H1 (cell line): ENCODE results near the gene PA2G4. TPM values are rescaled to one million over a fixed set of nuclear protein-coding genes. Genes with fewer than 3 reads are reported as not detected.
A peak's percentile ranks its signal among the peaks of the same experiment; 100 is the strongest.

Experiments used
- ASH2L ChIP-seq: fragments of 200-600, 300-600 bp; sonication (generic); IDR thresholded peaks from one replicate; pipeline ENCODE4 v1.7.1; 2017; ENCODE audit warnings: low read length
- CTBP2 ChIP-seq: IDR thresholded peaks from 2 replicates; pipeline ENCODE4 v1.7.0; 2011; ENCODE audit warnings: borderline replicate concordance, mild to moderate bottlenecking, moderate library complexity, mixed read lengths, low read length; ENCODE audit not compliant: insufficient read depth, insufficient read length
- JUN ChIP-seq: IDR thresholded peaks from 2 replicates; pipeline ENCODE4 v1.6.1; 2011; ENCODE audit warnings: low read depth, mild to moderate bottlenecking, improper control_type of control experiment, low read length
- KDM1A ChIP-seq: fragments of 200-600, 300-600 bp; sonication (generic); IDR thresholded peaks from 2 replicates; pipeline ENCODE4 v1.7.1; 2016; ENCODE audit warnings: mild to moderate bottlenecking, low read length, borderline replicate concordance
- PHF8 ChIP-seq: fragments of 200-600 bp; sonication (generic); conservative IDR thresholded peaks from 2 replicates; pipeline ENCODE4 v1.7.1; 2012; ENCODE audit warnings: low read depth, mild to moderate bottlenecking, inconsistent platforms, low read length, moderate library complexity
- POLR2AphosphoS5 ChIP-seq: IDR thresholded peaks from 2 replicates; pipeline ENCODE4 v1.6.1; 2011; ENCODE audit warnings: low read depth, low read length
- RFX5 ChIP-seq: IDR thresholded peaks from 2 replicates; pipeline ENCODE4 v1.6.1; 2011; ENCODE audit warnings: low read depth, low read length, improper control_type of control experiment, borderline replicate concordance
- SIN3A ChIP-seq, 2 experiments: IDR thresholded peaks in 1 of 2; conservative IDR thresholded peaks in 1 of 2; 2 replicates each; pipeline ENCODE4 v1.6.1; 2011 to 2012; ENCODE audit warnings: low read length in 2 of 2, improper control_type of control experiment in 1 of 2, low read depth in 1 of 2, mild to moderate bottlenecking in 1 of 2
- TAF7 ChIP-seq: optimal IDR thresholded peaks from 2 replicates; pipeline ENCODE3; 2011; ENCODE audit warnings: low read depth, mild to moderate bottlenecking, inconsistent platforms, low read length, moderate library complexity, borderline replicate concordance
- TCF12 ChIP-seq: IDR thresholded peaks from 2 replicates; pipeline ENCODE4 v1.6.1; 2011; ENCODE audit warnings: low read depth, mild to moderate bottlenecking, low read length
- polyA plus RNA-seq, 7 experiments: library from polyadenylated mRNA; depleted of rRNA in 3 of 7; stranded (reverse) in 5 of 7; unstranded in 2 of 7; fragments of >200 nt in 5 of 7; fragments of 200-250 nt in 2 of 7; gene quantifications; 1 replicate in 5 of 7; 2 replicates in 1 of 7; 4 replicates in 1 of 7; pipeline versions ENCODE4 v1.2.1 to v1.2.3, GENCODE V29; 2011 to 2013; ENCODE audit warnings: missing spikeins in 2 of 7, mixed read lengths in 2 of 7
- total RNA-seq: library from RNA; stranded (reverse); fragmentation: NEBNext Ultra II Directional; extraction: Animal tissue kit (Norgen Biotek cat#: 25700); gene quantifications from 2 replicates; pipeline ENCODE4 v1.2.1, GENCODE V29; 2021
- TF ChIP-seq, protein P1 (sequence below), 3 experiments: IDR thresholded peaks; 1 replicate in 2 of 3; 2 replicates in 1 of 3; pipeline versions ENCODE4 v1.5.1 to v1.6.1; 2011; ENCODE audit warnings: low read length in 3 of 3, mild to moderate bottlenecking in 3 of 3, inconsistent platforms in 2 of 3, low read depth in 1 of 3, moderate library complexity in 1 of 3; ENCODE audit not compliant: insufficient read depth in 1 of 3; ENCODE audit errors: control extremely low read depth in 1 of 3
- TF ChIP-seq, protein P2 (sequence below): IDR thresholded peaks from 2 replicates; pipeline ENCODE4 v1.6.1; 2012; ENCODE audit warnings: inconsistent platforms
- TF ChIP-seq, protein P3 (sequence below): IDR thresholded peaks from 2 replicates; pipeline ENCODE4 v1.6.1; 2012; ENCODE audit warnings: low read length, inconsistent platforms

Gene PA2G4
- total and polyA plus RNA-seq, 2 of the 8 experiments (the other 6 are each of a cell fraction or from before 2014, with no cell fraction given), result 159 to 242 TPM

DNA sequence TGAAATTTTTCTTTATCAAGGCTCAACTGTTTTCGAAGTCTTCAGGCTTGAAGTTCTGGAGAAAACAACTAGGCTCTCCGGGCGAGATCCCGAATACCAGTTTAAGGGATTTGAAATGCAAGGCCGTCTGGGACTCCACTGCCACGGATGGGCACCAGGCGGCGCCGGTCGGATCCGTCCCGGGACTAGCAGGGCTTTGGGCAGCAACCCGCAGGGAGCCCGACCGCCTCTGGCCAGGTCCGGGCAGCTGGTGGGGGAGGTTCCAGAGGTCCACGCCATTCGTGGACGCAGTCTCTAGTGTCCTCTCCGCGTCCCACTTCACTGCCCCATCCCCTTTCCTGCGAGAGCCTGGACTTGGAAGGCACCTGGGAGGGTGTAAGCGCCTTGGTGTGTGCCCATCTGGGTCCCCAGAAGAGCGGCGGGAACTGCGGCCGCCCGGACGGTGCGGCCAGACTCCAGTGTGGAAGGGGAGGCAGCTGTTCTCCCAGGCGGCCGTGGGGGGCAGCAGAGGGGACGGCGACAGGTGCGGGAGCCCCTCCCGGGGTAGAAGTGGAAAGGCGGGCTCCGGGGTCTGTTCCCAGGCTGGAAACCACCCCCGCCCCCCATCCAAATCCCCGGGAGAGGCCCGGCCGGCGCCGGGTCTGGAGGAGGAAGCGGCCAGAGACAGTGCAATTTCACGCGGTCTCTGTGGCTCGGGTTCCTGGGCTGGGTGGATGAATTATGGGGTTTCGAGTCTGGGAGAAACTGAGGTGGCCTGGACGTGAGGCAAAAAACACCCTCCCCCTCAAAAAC, 25.2 kb upstream of the PA2G4 start (continued):
- TF ChIP-seq, protein P1, sequence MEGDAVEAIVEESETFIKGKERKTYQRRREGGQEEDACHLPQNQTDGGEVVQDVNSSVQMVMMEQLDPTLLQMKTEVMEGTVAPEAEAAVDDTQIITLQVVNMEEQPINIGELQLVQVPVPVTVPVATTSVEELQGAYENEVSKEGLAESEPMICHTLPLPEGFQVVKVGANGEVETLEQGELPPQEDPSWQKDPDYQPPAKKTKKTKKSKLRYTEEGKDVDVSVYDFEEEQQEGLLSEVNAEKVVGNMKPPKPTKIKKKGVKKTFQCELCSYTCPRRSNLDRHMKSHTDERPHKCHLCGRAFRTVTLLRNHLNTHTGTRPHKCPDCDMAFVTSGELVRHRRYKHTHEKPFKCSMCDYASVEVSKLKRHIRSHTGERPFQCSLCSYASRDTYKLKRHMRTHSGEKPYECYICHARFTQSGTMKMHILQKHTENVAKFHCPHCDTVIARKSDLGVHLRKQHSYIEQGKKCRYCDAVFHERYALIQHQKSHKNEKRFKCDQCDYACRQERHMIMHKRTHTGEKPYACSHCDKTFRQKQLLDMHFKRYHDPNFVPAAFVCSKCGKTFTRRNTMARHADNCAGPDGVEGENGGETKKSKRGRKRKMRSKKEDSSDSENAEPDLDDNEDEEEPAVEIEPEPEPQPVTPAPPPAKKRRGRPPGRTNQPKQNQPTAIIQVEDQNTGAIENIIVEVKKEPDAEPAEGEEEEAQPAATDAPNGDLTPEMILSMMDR (IDR thresholded peaks at IDR 0.05; ENCODE audit: control extremely low read depth in 1 of 3, insufficient read depth in 1 of 3, low read depth in 1 of 3, low read length in 3 of 3), result peak; percentile 73 to 81 (median 78)
- TF ChIP-seq, protein P2, sequence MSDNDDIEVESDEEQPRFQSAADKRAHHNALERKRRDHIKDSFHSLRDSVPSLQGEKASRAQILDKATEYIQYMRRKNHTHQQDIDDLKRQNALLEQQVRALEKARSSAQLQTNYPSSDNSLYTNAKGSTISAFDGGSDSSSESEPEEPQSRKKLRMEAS, result peak; percentile 38
- TF ChIP-seq, protein P3, sequence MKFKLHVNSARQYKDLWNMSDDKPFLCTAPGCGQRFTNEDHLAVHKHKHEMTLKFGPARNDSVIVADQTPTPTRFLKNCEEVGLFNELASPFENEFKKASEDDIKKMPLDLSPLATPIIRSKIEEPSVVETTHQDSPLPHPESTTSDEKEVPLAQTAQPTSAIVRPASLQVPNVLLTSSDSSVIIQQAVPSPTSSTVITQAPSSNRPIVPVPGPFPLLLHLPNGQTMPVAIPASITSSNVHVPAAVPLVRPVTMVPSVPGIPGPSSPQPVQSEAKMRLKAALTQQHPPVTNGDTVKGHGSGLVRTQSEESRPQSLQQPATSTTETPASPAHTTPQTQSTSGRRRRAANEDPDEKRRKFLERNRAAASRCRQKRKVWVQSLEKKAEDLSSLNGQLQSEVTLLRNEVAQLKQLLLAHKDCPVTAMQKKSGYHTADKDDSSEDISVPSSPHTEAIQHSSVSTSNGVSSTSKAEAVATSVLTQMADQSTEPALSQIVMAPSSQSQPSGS, result no peak
- TF ChIP-seq ASH2L (peak; percentile 41), TAF7 (peak; percentile 87), CTBP2 (no peak), SIN3A (conservative IDR thresholded peaks at IDR 0.05 in 1 of 2, IDR thresholded peaks at IDR 0.05 in 1 of 2; ENCODE audit: low read depth in 1 of 2, low read length in 2 of 2) (no peak), RFX5 (no peak), PHF8 (peak; percentile 86), TCF12 (peak; percentile 76; the same call in 1 of the 2 replicates), KDM1A (0 out of 2 replicates have a peak, but pooled peaks have one; percentile 10), POLR2AphosphoS5 (0 out of 2 replicates have a peak, but pooled peaks have one; percentile 65), JUN (no peak)
